Stimulated activated CD8-positive, alpha-beta memory T cell treated with anti-CD3 and anti-CD28 coated beads, Interleukin-12 subunit alpha, Interleukin-12 subunit beta, amount 100 ng/mL, for 1 hour (primary cell): ENCODE data around the gene HNRNPDL.
"Not testable (repeated sequence)": the region's sequence is repeated elsewhere in the genome, so short reads cannot be mapped to it uniquely, and the experiment has no call there.

Experiments
- DNase-seq: peaks from one replicate; pipeline ENCODE4 v3.0.0-alpha.2; 2020; ENCODE audit warnings: low read depth

The HNRNPDL gene

GRCh38 chr4:82432596-82432995, 2.3 kb upstream of the HNRNPDL start:
- no peak for DNase-seq

DNA sequence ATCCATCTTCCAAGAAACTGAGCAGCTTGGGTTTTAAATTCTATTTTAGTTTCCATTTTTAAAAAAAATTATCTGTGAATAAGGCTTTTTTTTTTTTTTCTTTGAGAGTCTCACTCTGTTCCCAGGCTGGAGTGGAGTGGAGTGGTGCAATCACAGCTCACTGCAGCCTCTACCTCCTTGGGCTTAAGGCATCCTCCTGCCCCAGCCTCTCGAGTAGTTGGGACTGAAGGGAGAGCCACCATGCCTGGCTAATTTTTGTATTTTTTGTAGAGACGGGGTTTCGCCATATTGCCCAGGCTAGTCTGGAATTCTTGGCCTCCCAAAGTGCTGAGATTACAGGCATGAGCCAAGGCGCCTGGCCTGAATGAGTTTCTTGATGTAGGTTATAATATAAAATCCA, 1.6 kb upstream of the HNRNPDL start:
- no peak for DNase-seq

DNA sequence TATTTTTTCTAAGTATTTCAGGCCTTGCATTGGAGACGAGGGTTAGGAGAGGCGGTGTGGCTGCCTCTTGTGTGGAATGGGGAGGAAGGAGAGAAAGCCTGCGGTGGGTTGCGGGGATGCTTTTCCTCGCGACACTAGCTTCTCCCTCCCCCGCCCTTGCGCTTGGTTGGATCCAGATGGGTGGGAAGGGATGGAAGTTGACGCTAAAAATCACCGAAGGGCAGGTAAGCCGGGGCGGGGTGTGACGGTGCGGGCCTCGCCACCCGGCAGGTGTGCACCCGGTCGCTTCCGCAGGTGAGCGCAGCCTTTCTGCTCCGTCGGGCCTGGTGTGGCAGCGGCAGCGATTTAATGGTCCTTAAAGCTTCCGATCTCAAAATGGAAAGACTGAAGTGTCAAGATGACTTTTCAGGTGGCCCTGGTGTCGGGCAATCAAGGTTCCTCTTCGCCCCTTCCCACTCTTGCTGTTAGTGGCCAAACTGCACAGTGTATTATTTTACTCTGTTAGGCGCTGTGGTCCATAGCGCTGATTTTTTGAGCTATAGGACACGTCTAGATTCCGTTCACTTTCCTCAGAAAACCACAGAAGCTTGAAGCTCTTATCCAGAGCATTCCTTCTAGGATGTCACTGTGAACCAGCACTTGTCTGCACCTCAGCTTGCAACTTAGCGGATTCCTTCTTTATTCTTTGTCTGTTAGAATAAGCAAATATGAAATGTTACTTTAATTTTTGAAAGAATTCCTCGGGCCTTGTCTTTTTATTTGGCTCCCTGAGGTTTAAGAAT, 893 bp upstream of the HNRNPDL start:
- DNase-seq, result peak; percentile 19

DNA sequence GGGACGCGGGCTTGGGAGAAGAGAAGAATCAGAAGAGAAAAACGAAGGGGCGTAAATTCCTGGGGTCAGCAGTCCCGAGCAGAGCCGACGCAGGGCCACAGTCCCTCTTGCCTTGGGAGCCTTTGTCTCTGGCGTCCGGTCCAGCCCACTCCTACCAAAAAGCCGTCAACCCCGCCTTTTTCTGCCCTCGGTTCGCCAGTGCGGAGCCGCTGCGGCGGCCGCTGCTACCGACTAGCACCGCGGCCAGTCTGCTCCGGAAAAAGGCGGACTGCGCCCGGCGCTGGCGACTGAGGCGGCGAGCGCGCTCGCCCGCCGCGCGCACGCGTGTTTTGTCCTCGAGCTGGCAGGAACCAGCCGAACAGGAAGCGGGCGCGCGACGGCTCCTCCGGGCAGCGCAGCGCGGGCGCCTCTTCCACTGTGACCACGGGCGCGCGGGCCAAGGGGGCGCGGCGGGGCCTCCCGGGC, 502 bp downstream of the HNRNPDL start:
- DNase-seq, result peak; percentile 61

DNA sequence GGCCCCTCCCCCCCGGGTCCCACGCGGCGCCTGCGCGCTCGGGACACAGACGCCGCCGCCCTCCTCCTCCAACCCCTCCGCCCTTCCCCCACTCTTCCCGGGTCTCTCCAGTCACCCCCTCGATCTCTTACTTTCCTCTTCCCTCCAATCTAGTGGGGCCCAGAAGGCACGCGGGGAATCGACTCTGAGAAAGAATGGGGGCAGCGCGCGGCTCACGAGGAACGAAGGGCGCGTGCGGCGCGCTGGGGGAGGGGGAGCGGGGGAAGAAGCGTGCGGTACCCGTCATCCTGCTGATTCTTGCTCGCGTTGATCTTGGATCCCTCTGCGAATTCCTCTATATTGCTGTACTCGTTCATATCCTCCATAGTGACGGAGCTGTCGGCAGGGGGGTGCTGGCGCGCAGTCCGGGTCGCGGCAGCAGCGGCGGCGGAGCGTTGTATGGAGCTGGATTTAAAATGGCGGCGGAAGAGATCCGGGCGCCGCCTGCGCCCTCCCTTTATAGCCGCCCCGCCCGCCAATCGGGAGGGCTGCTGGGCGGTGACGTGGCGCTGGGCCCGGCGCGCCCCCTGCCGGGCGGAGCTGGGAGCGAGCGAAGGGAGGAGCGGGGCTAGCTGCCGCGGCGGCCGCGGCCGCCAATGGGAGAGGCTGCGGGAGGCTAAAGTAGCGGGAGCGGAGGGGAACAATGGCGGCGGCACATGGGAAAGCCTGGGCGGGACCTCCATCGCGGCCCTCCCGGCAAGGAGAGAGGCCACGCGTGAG, 1.1 kb downstream of the HNRNPDL start:
- peak; percentile 84 for DNase-seq

GRCh38 chr4:82428526-82428968, 1.7 kb downstream of the HNRNPDL start:
- no peak for DNase-seq

GRCh38 chr4:82425478-82425877, 4.8 kb downstream of the HNRNPDL start:
- DNase-seq, result no peak

DNA sequence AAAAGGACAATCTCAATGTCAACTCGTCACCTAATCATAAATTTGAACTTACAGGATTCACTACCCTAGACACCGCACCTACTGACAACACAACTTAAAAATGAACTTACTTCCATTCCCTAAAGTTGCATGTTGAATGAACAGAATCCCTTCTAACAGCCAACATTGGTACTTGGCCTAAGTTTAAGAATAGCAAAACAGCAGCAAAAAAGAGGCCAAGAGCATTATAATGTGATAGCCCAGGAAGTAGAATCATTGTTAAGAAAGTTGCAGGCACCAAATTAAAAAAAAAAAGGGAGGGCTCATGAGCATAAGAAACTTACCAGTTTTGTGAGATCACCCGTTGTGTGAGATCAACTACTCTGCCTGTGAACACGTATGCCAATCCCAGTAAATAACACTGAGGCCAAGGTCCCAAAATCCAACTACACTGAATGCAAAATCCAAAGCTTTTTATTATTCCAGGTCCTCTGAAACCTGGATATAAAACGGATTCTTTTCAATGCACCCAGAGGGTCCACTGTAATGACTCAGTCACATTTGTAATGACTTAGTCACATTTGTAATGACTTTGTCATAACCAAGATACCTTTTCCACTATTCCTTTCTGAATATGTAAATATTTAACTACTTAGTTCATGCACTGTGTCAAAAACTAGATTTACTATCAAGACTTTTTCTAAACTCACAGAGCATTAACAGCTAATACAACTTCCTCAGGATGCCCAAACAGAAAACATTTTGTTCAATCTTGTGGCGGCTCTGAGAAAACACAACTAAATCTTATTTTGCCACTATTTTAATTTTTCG, 6.8 kb downstream of the HNRNPDL start:
- DNase-seq, result no peak

GRCh38 chr4:82422616-82423015, 7.6 kb downstream of the HNRNPDL start:
- DNase-seq, result no peak

DNA sequence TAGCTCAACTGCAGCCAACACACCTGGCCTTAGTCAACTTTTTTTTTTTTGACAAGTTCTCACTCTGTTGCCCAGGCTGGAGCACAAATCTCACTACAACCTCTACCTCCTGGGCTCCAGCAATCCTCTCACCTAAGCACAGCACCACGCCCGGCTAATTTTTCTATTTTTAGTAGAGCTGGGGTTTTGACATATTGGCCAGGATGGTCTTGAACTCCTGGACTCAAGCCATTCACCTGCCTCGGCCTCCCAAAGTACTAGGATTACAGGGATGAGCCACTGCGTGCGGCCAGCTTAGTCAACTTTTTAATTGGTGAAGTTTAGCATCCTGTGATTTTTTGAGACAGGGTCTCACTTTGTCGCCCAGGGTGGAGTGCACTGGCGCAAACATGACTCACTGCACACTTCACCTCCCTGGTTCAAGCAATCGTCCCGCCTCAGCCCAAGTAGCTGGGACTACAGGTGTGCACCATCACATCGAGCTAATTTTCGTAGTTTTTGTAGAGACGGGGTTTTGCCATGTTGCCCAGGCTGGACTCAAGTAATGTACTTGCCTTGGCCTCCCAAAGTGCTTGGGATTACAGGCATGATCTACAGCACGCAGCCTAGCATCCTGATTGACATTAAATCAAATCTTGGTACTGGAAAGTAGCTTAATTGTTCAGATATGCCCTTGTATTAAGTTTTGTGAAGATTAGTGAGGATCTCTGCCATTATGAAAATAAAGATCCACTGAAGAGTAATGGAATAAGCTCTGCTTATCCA, 8.3 kb downstream of the HNRNPDL start:
- DNase-seq, result no peak

DNA sequence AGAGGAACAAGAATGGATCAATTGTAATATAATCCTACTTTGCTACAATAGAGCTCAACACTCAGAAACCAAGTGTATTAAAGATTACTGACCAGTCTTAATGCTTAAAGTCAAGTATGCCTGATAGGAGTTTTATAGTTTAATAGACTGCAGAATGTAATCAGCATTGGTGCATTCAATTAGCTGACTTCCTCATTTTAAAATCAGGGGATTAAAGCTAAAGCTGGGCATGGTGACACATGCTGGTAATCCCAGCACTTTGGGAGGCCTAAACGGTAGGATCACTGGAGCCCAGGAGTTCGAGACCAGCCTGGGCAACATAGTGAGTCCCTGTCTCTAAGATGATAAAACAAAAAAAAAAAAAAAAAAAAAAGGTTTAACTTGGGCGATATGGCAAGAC, 10.8 kb downstream of the HNRNPDL start:
- no peak for DNase-seq

DNA sequence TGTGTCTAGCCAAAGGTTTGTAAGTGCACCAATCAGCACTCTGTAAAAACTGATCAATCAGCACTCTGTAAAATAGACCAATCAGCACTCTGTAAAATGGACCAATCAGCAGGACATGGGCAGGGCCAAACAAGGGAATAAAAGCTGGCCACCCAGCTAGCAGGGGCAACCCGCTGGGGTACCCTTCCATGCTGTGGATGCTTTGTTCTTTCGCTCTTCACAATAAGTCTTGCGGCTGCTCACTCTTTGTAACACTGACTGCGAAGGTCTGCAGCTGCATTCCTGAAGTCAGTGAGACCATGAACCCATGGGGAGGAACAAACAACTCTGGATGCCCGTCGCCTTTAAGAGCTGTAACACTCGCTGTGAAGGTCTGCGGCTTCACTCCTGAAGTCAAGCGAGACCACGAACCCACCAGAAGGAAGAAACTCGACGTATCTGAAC, 14.3 kb downstream of the HNRNPDL start:
- no peak for DNase-seq

DNA sequence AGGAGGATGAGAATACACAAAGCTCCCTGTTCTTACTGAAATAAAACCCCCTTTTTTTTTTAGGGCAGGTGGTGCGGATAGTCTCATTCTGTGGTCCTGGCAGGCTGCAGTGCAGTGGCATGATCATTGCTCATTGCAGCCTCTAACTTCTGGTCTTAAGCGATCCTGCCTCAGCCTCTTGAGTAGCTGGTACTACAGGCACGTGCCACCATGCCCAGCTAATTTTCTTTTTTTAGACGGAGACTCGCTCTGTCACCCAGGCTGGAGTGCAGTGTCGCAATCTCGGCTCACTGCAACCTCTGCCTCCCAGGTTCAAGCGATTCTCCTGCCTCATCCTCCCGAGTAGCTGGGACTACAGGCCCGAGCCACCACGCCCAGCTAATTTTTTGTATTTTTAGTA, 15.2 kb downstream of the HNRNPDL start:
- DNase-seq, result not testable (repeated sequence)

GRCh38 chr4:82403725-82404124, 26.5 kb downstream of the HNRNPDL start:
- no peak for DNase-seq

DNA sequence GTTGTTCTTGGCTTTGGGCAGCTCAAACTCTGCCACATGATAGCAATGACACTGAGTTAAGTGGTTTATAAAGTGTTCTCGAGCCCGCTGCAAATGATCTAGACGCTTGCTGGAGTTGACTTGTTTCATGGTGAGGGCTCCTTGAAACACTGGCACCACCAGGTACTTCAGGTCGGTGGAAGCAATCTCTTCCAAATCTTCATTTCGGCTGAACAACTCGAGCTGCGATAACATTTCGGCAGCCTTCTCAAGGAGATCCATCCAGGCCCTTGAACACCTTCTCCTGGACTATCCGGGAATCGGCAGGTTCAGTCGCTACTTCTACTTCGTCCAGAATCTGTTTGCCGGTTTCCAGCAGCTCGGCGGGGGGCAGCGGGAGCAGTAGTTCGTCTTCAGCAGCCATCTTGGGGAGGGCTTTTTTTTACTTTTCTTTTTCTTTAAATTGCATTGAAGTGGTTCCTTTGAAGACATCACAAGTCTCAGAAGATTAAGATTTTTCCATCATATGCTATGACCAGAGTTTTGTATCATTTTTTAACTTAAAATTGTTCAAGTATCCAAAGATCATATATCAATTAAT, 28.0 kb downstream of the HNRNPDL start:
- DNase-seq, result no peak

GRCh38 chr4:82401600-82401999, 28.7 kb downstream of the HNRNPDL start:
- no peak for DNase-seq

- no peak for DNase-seq
These were observed 32.0 kb downstream of the HNRNPDL start for GRCh38 chr4:82398263-82398662.

- no peak for DNase-seq
These were observed 32.7 kb downstream of the HNRNPDL start for GRCh38 chr4:82397527-82397926.

DNA sequence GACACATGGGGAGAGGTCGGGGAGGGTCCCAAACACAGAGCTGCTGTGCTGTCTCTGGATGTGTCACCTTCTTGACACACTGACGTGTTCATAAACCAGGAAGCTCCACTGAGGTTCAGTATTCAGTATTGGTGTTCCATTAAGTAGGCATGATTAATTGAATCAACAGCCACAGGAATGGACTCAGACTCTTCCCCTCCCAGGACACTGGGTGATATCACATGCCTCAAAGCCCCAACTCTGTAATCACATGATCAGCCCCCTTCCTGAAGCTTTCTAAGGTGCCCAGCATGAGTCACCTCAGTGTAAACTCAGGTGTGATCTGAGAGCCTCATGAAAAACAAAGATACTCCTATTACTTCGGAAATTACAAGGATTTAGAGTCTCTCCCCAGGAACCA, 35.4 kb downstream of the HNRNPDL start:
- no peak for DNase-seq

DNA sequence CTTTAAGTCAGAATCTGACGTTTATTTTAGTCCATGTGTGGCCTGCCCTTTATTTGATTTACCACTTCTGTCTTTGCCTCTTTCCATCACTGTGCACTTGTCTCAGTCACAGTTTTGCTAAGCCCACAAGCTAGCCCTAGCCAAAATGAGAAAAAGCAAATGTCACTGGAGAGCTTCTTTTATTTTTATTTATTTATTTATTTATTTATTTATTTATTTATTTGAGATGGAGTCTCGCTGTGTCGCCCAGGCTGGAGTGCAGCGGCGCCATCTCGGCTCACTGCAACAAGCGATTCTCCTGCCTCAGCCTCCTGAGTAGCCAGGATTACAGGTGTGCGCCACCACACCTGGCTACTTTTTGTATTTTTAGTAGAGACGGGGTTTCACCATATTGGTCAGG, 40.2 kb downstream of the HNRNPDL start:
- not testable (repeated sequence) for DNase-seq

DNA sequence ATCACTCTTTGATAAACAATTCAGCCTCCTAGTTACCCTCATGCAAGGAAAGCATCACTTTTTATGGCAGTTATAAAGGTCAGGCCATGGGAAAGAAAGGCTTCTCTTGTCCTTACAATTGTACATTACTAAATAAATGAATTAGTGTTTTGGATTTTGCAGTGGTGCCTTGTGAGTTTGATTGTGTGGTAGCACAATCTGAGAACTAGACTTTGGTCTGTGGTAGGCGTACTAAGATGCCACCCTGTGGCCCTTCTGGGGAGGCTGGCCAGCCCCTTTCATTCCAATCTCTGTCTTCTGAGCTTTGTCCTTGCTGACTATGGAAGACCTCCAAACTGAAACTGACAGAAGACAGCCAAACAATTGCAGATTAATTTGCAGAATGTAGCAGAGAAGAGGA, 41.9 kb downstream of the HNRNPDL start:
- DNase-seq, result no peak
